Uterus (tissue), 4 donors: ENCODE measurements around the gene AKR1D1. TPM values are rescaled to one million over a fixed set of nuclear protein-coding genes. Genes with fewer than 3 reads are reported as not detected.
"Not testable (repeated sequence)": the region's sequence is repeated elsewhere in the genome, so short reads cannot be mapped to it uniquely, and the experiment has no call there.

Source experiments
- DNase-seq, 2 donors: peaks; one replicate each; pipeline ENCODE4 v3.0.0-alpha.2; 2019 to 2020
- H3K27ac ChIP-seq, 2 donors: fragments of 200-600 bp; sonication (generic); 1 replicate in 1 of 2; 2 replicates in 1 of 2; pipeline ENCODE4 v1.5.1; 2016 to 2018
- H3K27me3 ChIP-seq, 2 donors: fragments of 200-600 bp; sonication (generic); one replicate each; pipeline ENCODE4 v1.5.1; 2018 to 2019; ENCODE audit warnings: control low read depth in 1 of 2
- H3K36me3 ChIP-seq, 2 donors: fragments of 200-600 bp; sonication (generic); one replicate each; pipeline ENCODE4 v1.5.1; 2019; ENCODE audit warnings: control low read depth in 1 of 2
- H3K4me1 ChIP-seq, 2 donors: fragments of 200-600 bp; sonication (generic); one replicate each; pipeline ENCODE4 v1.5.1; 2018 to 2019; ENCODE audit warnings: control low read depth in 1 of 2
- H3K4me3 ChIP-seq, 2 donors: fragments of 200-600 bp; sonication (generic); 1 replicate in 1 of 2; 2 replicates in 1 of 2; pipeline ENCODE4 v1.5.1; 2018 to 2019; ENCODE audit warnings: mild to moderate bottlenecking in 1 of 2
- H3K9me3 ChIP-seq, 2 donors: fragments of 200-600 bp; sonication (generic); one replicate each; pipeline ENCODE4 v1.5.1; 2019; ENCODE audit warnings: control low read depth in 1 of 2
- POLR2A ChIP-seq, 2 donors: fragments of 450-650 bp; IDR thresholded peaks; one replicate each; pipeline ENCODE4 v1.6.1; 2016; ENCODE audit warnings: antibody characterized with exemption in 2 of 2, mild to moderate bottlenecking in 1 of 2, moderate library complexity in 1 of 2
- intact Hi-C: fragments of 100-400 bp; cut with DNase I; formaldehyde crosslinking; loops from one replicate; pipeline ENCODE4 v1.15.1; 2023; ENCODE audit warnings: low total_unique reads
- total RNA-seq, 4 donors: library from RNA; depleted of rRNA in 3 of 4; stranded (reverse); fragments of >200 nt in 3 of 4; gene quantifications; one replicate each; pipeline versions ENCODE4 v1.1.0 to v1.2.4, GENCODE V29; 2014 to 2023
- TF ChIP-seq, protein P1 (sequence below), 4 experiments: fragments of 200-600 bp in 2 of 4; fragments of 450-650 bp in 2 of 4; sonication (generic) in 2 of 4; IDR thresholded peaks; one replicate each; pipeline ENCODE4 v1.5.1; 2016 to 2019; ENCODE audit warnings: antibody characterized with exemption in 4 of 4, mild to moderate bottlenecking in 2 of 4, moderate library complexity in 1 of 4
- donor health status: DM: yes; HTN: yes; CAD: no.

Gene AKR1D1
- total RNA-seq, 4 donors from 2014 or later: not detected

DNA sequence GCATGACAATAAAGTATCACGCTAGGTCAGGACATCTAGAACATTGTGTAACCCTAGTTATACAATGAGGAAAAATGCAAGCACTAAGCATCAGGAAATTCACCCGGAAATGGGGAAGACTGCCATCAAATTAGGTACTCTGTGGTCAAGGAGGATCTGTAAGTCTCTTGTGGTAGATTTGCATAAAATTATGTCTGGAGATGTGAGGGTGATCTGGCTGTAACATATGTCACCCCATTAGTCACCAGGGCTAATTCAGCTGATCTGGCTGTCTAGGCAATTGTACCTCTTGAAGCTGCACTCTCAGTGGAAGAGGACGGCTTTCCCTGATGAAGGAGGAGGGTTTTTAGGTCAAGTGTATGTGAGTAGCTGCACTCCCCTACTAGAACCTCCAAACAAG, 14.8 kb downstream of the AKR1D1 start:
- Histone ChIP-seq H3K27me3 (no peaks in the 10 kb centered on the region), H3K9me3 (no peaks in the 10 kb centered on the region), H3K4me3 (no peak overlapping the region), H3K36me3 (no peaks in the 10 kb centered on the region), H3K27ac (no peak overlapping the region), H3K4me1 (no peaks in the 10 kb centered on the region)
- DNase-seq: no peak
- TF ChIP-seq, protein P1, sequence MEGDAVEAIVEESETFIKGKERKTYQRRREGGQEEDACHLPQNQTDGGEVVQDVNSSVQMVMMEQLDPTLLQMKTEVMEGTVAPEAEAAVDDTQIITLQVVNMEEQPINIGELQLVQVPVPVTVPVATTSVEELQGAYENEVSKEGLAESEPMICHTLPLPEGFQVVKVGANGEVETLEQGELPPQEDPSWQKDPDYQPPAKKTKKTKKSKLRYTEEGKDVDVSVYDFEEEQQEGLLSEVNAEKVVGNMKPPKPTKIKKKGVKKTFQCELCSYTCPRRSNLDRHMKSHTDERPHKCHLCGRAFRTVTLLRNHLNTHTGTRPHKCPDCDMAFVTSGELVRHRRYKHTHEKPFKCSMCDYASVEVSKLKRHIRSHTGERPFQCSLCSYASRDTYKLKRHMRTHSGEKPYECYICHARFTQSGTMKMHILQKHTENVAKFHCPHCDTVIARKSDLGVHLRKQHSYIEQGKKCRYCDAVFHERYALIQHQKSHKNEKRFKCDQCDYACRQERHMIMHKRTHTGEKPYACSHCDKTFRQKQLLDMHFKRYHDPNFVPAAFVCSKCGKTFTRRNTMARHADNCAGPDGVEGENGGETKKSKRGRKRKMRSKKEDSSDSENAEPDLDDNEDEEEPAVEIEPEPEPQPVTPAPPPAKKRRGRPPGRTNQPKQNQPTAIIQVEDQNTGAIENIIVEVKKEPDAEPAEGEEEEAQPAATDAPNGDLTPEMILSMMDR (IDR thresholded peaks at IDR 0.05): no peak
- TF ChIP-seq POLR2A (IDR thresholded peaks at IDR 0.05): no peak
- intact Hi-C loops: no loop called here

DNA sequence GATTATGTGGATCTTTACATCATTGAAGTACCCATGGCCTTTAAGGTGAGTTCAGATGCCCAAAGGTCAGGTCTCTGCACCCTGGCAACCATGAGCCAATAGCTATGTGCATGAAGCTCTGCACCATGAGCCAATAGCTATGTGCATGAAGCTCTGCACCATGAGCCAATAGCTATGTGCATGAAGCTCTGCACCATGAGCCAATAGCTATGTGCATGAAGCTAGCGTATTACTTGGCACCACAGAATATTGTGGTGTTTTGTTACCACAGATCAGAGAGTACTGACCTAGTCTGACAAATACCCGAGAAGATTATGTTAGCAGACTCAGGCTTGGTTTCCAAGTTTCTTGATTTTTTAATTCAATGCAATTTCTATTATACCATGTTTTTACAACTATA, 15.6 kb downstream of the AKR1D1 start:
- not testable (repeated sequence) for DNase-seq

DNA sequence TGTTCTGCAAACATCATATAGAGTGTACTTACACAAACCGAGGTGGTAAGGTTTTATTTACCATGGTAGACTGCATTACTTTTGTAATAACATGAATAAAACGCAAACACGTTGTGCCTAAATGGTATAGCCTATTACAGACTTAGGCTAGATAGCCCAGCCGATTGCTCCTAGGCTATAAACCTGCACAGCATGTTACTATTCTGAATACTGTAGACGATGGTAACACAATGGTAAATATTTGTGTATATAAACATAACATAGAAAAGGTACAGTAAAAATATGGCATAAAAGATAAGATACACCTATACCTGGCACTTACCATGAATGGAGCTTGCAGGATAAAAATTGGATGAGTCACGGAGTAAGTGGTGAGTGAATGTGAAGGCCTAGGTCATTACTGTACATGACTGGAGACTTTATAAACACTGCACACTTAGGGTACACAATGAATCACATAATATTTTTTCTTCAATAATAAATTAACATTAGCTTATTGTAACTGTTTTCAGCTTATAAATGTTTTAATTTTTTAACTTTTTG, 16.3 kb downstream of the AKR1D1 start:
- intact Hi-C loops: no loop called here
- no peaks in the 10 kb centered on the region for H3K9me3 ChIP-seq
- H3K27ac ChIP-seq: no peak overlapping the region
- DNase-seq: no peak
- H3K27me3 ChIP-seq: no peaks in the 10 kb centered on the region
- H3K4me3 ChIP-seq: no peak overlapping the region
- no peaks in the 10 kb centered on the region for H3K4me1 ChIP-seq
- H3K36me3 ChIP-seq: no peaks in the 10 kb centered on the region
- TF ChIP-seq POLR2A (IDR thresholded peaks at IDR 0.05): no peak
- TF ChIP-seq, protein P1 (IDR thresholded peaks at IDR 0.05): no peak

More for the DNA sequence above, 15.6 kb downstream of the AKR1D1 start:
- H3K9me3 ChIP-seq, H3K27me3 ChIP-seq, intact Hi-C loops, H3K36me3 ChIP-seq, H3K4me3 ChIP-seq, H3K4me1 ChIP-seq, H3K27ac ChIP-seq: not testable (repeated sequence)

DNA sequence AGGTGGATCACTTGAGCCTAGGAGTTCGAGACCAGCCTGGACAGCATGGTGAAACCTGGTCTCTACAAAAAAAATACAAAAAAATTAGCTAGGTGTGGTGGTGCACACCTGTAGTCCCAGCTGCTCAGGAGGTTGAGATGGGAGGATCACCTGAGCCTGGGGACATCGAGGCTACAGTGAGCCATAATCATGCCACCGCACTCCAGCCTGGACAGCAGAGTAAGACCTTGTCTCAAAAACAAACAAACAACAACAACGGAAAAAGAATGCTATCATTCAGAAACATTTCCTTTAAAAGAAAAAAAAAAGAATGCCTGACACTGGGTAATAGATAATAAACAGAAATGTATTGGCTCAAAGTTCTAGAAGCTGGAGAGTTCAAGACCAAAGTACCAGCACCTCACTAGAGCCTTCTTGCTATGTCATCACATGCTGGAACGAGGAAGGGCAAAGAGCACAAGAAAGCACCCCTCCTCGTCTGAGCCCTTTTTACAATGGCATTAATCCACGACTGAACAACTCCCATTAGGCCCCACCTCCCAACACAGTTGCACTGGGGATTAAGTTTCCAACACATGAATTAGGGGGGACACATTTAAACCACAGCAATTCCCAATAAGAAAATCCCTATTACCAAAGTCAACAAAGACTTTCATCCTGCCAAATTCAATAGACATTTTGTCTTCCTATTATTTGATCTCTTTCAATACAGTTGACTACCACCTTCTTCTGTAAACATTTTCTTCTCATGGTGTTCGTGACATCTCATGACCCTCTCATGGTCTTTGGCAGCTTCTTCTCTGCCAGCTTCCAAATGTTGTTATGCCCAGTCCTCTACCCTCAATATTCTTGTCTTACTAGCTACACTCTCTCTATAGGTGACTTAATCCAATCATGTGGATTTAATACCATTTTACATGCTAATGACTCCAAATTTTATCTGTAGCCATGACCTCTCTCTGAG, 20.0 kb downstream of the AKR1D1 start:
- TF ChIP-seq, protein P1 (IDR thresholded peaks at IDR 0.05): no peak
- TF ChIP-seq POLR2A (IDR thresholded peaks at IDR 0.05): no peak
- no peak for DNase-seq
- intact Hi-C loops: no loop called here

DNA sequence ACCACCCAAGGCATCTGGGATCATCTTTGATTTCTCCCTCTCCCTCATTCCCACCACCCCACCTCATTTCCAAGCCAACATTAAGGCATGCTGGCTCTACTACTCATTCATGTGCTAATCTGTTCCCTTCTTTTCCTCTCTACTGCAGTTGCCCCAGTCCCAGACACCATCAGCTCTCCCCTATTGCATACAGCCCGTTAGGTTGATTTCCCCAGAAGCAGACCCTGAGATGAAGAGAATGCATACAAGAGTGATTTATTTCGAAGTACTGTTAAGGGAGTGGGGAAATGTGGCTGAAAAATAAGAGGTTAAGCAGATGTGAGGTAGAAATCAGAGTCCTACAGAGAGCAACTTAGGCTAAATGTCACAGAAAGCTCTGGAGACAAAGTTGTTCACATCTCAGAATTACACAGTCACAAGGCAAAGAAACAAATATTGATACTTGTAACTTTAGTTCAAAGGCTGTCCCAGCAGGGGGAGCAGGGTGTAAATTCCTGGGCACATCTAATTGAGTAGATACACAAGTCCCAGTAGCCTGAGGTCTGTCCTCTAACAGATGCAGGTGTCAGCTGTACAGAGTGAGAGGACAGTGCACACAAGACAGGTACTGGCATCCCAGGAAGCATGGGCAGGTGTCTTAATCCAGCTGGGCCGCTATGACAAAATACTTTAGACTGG, 20.9 kb downstream of the AKR1D1 start:
- Histone ChIP-seq H3K27ac (no peak overlapping the region), H3K4me1 (no peaks in the 10 kb centered on the region)
- intact Hi-C loops: no loop called here

More for the DNA sequence above, 20.0 kb downstream of the AKR1D1 start:
- Histone ChIP-seq H3K4me1 (no peaks in the 10 kb centered on the region), H3K27me3 (no peaks in the 10 kb centered on the region), H3K4me3 (no peak overlapping the region), H3K9me3 (no peaks in the 10 kb centered on the region), H3K36me3 (no peaks in the 10 kb centered on the region), H3K27ac (no peak overlapping the region)

More for the DNA sequence above, 20.9 kb downstream of the AKR1D1 start:
- TF ChIP-seq POLR2A (IDR thresholded peaks at IDR 0.05): no peak
- TF ChIP-seq, protein P1 (IDR thresholded peaks at IDR 0.05): no peak
- H3K9me3 ChIP-seq: no peaks in the 10 kb centered on the region
- no peak for DNase-seq
- H3K27me3 ChIP-seq: no peaks in the 10 kb centered on the region
- no peaks in the 10 kb centered on the region for H3K36me3 ChIP-seq
- no peak overlapping the region for H3K4me3 ChIP-seq
